ENCODE results near the gene PLAAT5. TPM values are rescaled to one million over a fixed set of nuclear protein-coding genes. Genes with fewer than 3 reads are reported as not detected.
A peak's percentile ranks its signal among the peaks of the same experiment; 100 is the strongest.
"Not testable (repeated sequence)": the region's sequence is repeated elsewhere in the genome, so short reads cannot be mapped to it uniquely, and the experiment has no call there.

The PLAAT5 gene
- total RNA-seq, 2 donors from 2014 or later, result 0.36 TPM; not detected in 1

- H3K27ac Mint-ChIP-seq; H3K27me3 Mint-ChIP-seq; ATAC-seq; DNase-seq (ENCODE audit: low spot score); H3K4me3 Mint-ChIP-seq; H3K36me3 Mint-ChIP-seq; H3K9me3 Mint-ChIP-seq: not testable (repeated sequence)
- H3K4me1 Mint-ChIP-seq (ENCODE audit: low read depth in 2 of 2), result peaks cover 22 to 37% of the 10 kb centered on the region in 2 donors
Observed at GRCh38 chr11:63528156-63528555, 37.2 kb upstream of the PLAAT5 start.

GRCh38 chr11:63527667-63528066, 36.7 kb upstream of the PLAAT5 start:
- Mint-ChIP-seq H3K9me3 (no peaks in the 10 kb centered on the region), H3K27me3 (no peaks in the 10 kb centered on the region), H3K4me3 (no peak overlapping the region), H3K36me3 (no peaks in the 10 kb centered on the region), H3K4me1 (ENCODE audit: low read depth in 2 of 2) (peaks cover 21 to 32% of the 10 kb centered on the region in 2 donors), H3K27ac (no peak overlapping the region)
- ATAC-seq (no peak), DNase-seq (ENCODE audit: low spot score) (no peak)

- ATAC-seq, result no peak
- H3K9me3 Mint-ChIP-seq, result no peaks in the 10 kb centered on the region
- no peak overlapping the region for H3K4me3 Mint-ChIP-seq
- H3K36me3 Mint-ChIP-seq, result no peaks in the 10 kb centered on the region
- H3K27me3 Mint-ChIP-seq, result no peaks in the 10 kb centered on the region
- H3K4me1 Mint-ChIP-seq (ENCODE audit: low read depth in 2 of 2), result peaks cover 10 to 12% of the 10 kb centered on the region in 2 donors
- no peak overlapping the region for H3K27ac Mint-ChIP-seq
- DNase-seq (ENCODE audit: low spot score), result no peak
Observed at GRCh38 chr11:63523151-63523550, 32.2 kb upstream of the PLAAT5 start.

- no peaks in the 10 kb centered on the region for H3K36me3 Mint-ChIP-seq
- H3K4me1 Mint-ChIP-seq (ENCODE audit: low read depth in 2 of 2), result peaks cover 12 to 14% of the 10 kb centered on the region in 2 donors
- H3K9me3 Mint-ChIP-seq, result no peaks in the 10 kb centered on the region
- H3K27ac Mint-ChIP-seq, result no peak overlapping the region
- H3K4me3 Mint-ChIP-seq, result no peak overlapping the region
- H3K27me3 Mint-ChIP-seq, result no peaks in the 10 kb centered on the region
- ATAC-seq, result no peak
- no peak for DNase-seq (ENCODE audit: low spot score)
Observed at GRCh38 chr11:63521896-63522295, 30.9 kb upstream of the PLAAT5 start.

GRCh38 chr11:63520606-63521170, 29.7 kb upstream of the PLAAT5 start:
- Mint-ChIP-seq H3K27ac (no peak overlapping the region), H3K9me3 (no peaks in the 10 kb centered on the region), H3K36me3 (no peaks in the 10 kb centered on the region), H3K4me3 (no peak overlapping the region), H3K4me1 (ENCODE audit: low read depth in 2 of 2) (peaks cover 12 to 14% of the 10 kb centered on the region in 2 donors), H3K27me3 (no peaks in the 10 kb centered on the region)
- ATAC-seq (no peak), DNase-seq (ENCODE audit: low spot score) (no peak)

- Mint-ChIP-seq H3K4me3 (no peak overlapping the region), H3K36me3 (no peaks in the 10 kb centered on the region), H3K4me1 (ENCODE audit: low read depth in 2 of 2) (peaks cover 12 to 14% of the 10 kb centered on the region in 2 donors), H3K9me3 (no peaks in the 10 kb centered on the region), H3K27me3 (no peaks in the 10 kb centered on the region), H3K27ac (peak overlapping the region; percentile 41 to 67)
- DNase-seq (ENCODE audit: low spot score), result no peak
- no peak for ATAC-seq
Observed at GRCh38 chr11:63518548-63518947, 27.6 kb upstream of the PLAAT5 start.

GRCh38 chr11:63517156-63517555, 26.2 kb upstream of the PLAAT5 start:
- H3K4me3 Mint-ChIP-seq, result no peak overlapping the region
- H3K4me1 Mint-ChIP-seq (ENCODE audit: low read depth in 2 of 2), result peaks cover 12 to 14% of the 10 kb centered on the region in 2 donors
- H3K36me3 Mint-ChIP-seq, result no peaks in the 10 kb centered on the region
- no peaks in the 10 kb centered on the region for H3K9me3 Mint-ChIP-seq
- no peak overlapping the region for H3K27ac Mint-ChIP-seq
- ATAC-seq (no peak), DNase-seq (ENCODE audit: low spot score) (no peak)
- no peaks in the 10 kb centered on the region for H3K27me3 Mint-ChIP-seq

GRCh38 chr11:63516109-63516508, 25.1 kb upstream of the PLAAT5 start:
- Mint-ChIP-seq H3K4me3 (no peak overlapping the region), H3K9me3 (no peaks in the 10 kb centered on the region), H3K4me1 (ENCODE audit: low read depth in 2 of 2) (peaks cover 11 to 12% of the 10 kb centered on the region in 2 donors), H3K36me3 (no peaks in the 10 kb centered on the region), H3K27me3 (no peaks in the 10 kb centered on the region), H3K27ac (no peak overlapping the region)
- DNase-seq (ENCODE audit: low spot score) (no peak), ATAC-seq (no peak)

- Mint-ChIP-seq H3K9me3 (no peaks in the 10 kb centered on the region), H3K27me3 (no peaks in the 10 kb centered on the region), H3K27ac (peak overlapping the region in 1 of 2 donors; percentile 5), H3K4me1 (ENCODE audit: low read depth in 2 of 2) (no peaks in the 10 kb centered on the region), H3K4me3 (no peak overlapping the region), H3K36me3 (no peaks in the 10 kb centered on the region)
- ATAC-seq, result no peak
- DNase-seq (ENCODE audit: low spot score), result no peak
Observed at GRCh38 chr11:63512816-63513215, 21.8 kb upstream of the PLAAT5 start.

- Mint-ChIP-seq H3K9me3 (no peaks in the 10 kb centered on the region), H3K36me3 (no peaks in the 10 kb centered on the region), H3K27me3 (no peaks in the 10 kb centered on the region), H3K27ac (no peak overlapping the region), H3K4me3 (no peak overlapping the region), H3K4me1 (ENCODE audit: low read depth in 2 of 2) (peaks cover 0 to 9% of the 10 kb centered on the region in 2 donors)
- ATAC-seq, result no peak
- DNase-seq (ENCODE audit: low spot score), result no peak
Observed at GRCh38 chr11:63511048-63511748, 20.2 kb upstream of the PLAAT5 start.

- Mint-ChIP-seq H3K9me3 (no peaks in the 10 kb centered on the region), H3K36me3 (no peaks in the 10 kb centered on the region), H3K4me3 (no peak overlapping the region), H3K27me3 (no peaks in the 10 kb centered on the region), H3K27ac (no peak overlapping the region), H3K4me1 (ENCODE audit: low read depth in 2 of 2) (peaks cover 0 to 12% of the 10 kb centered on the region in 2 donors)
- no peak for DNase-seq (ENCODE audit: low spot score)
- no peak for ATAC-seq
Observed at GRCh38 chr11:63510360-63511047, 19.5 kb upstream of the PLAAT5 start.

GRCh38 chr11:63508745-63509144, 17.8 kb upstream of the PLAAT5 start:
- Mint-ChIP-seq H3K9me3 (no peaks in the 10 kb centered on the region), H3K4me3 (no peak overlapping the region), H3K27me3 (no peaks in the 10 kb centered on the region), H3K36me3 (no peaks in the 10 kb centered on the region), H3K4me1 (ENCODE audit: low read depth in 2 of 2) (peaks cover 0 to 12% of the 10 kb centered on the region in 2 donors), H3K27ac (no peak overlapping the region)
- ATAC-seq (no peak), DNase-seq (ENCODE audit: low spot score) (no peak)

GRCh38 chr11:63508009-63508408, 17.0 kb upstream of the PLAAT5 start:
- Mint-ChIP-seq H3K4me1 (ENCODE audit: low read depth in 2 of 2) (peaks cover 0 to 12% of the 10 kb centered on the region in 2 donors), H3K36me3 (no peaks in the 10 kb centered on the region), H3K4me3 (peak overlapping the region; percentile 20), H3K27ac (no peak overlapping the region), H3K9me3 (no peaks in the 10 kb centered on the region), H3K27me3 (no peaks in the 10 kb centered on the region)
- no peak for DNase-seq (ENCODE audit: low spot score)
- ATAC-seq, result no peak

GRCh38 chr11:63507511-63507910, 16.5 kb upstream of the PLAAT5 start:
- Mint-ChIP-seq H3K4me1 (ENCODE audit: low read depth in 2 of 2) (peaks cover 0 to 12% of the 10 kb centered on the region in 2 donors), H3K36me3 (no peaks in the 10 kb centered on the region), H3K4me3 (no peak overlapping the region), H3K27me3 (no peaks in the 10 kb centered on the region), H3K27ac (peak overlapping the region in 1 of 2 donors; percentile 66), H3K9me3 (no peaks in the 10 kb centered on the region)
- DNase-seq (ENCODE audit: low spot score) (no peak), ATAC-seq (no peak)

All from natural killer cell treated with Interleukin-12 subunit alpha and Interleukin-12 subunit beta and Interleukin-15 and Interleukin-18, amount 100 ng/mL, for 72 hours (primary cell).